ENCODE measurements around the gene EXT2. TPM values are rescaled to one million over a fixed set of nuclear protein-coding genes. Genes with fewer than 3 reads are reported as not detected.

Gene EXT2
- total and polyA plus RNA-seq, 4 experiments from 2014 or later: 28.2 to 48.5 (median 35.7) TPM

GRCh38 chr11:44257338-44258189 is 162.1 kb downstream of the EXT2 start:
- Mint-ChIP-seq H3K4me1 (peaks cover 22 to 46% (median 31%) of the 10 kb centered on the region in 4 donors), H3K27me3 (no peaks in the 10 kb centered on the region), H3K36me3 (peaks cover 4 to 7% of the 10 kb centered on the region in 2 donors), H3K4me3 (peak overlapping the region in 7 of 8 donors; percentile 26 to 78 (median 61)), H3K9me3 (peaks cover 0 to 16% (median 9%) of the 10 kb centered on the region in 8 donors), H3K27ac (peak overlapping the region in 6 of 7 donors; percentile 3 to 84 (median 78))
- H3K9me3 ChIP-seq (ENCODE audit: control insufficient read depth in 1 of 2, low read length in 2 of 2): no peaks in the 10 kb centered on the region
- no peaks in the 10 kb centered on the region for H3K36me3 ChIP-seq (ENCODE audit: insufficient read depth, low read length)
- POLR2A ChIA-PET (ENCODE audit: partially characterized antibody): no interaction called here
- no peak for DNase-seq
- intact Hi-C loops (cut with micrococcal nuclease): no loop called here
- no peaks in the 10 kb centered on the region for H3K27me3 ChIP-seq (ENCODE audit: insufficient read depth, low read length)
- H3K27ac ChIP-seq (ENCODE audit: low read depth, low read length): no peak overlapping the region
- CTCF ChIA-PET (ENCODE audit: partially characterized antibody): interaction anchor here (1.8 kb wide), 1 partner anchor 32 kb away, joined by 4 read pairs; no protein-coding TSS in a partner anchor
- H3K4me1 ChIP-seq (ENCODE audit: insufficient read depth, low read length): peaks cover 32% of the 10 kb centered on the region
- no peak overlapping the region for H3K4me3 ChIP-seq (ENCODE audit: low read length in 2 of 2)

- no peak overlapping the region for H3K4me3 ChIP-seq (ENCODE audit: low read length in 2 of 2)
- no peaks in the 10 kb centered on the region for H3K27me3 Mint-ChIP-seq
- intact Hi-C loops (cut with micrococcal nuclease): no loop called here
- H3K27me3 ChIP-seq (ENCODE audit: insufficient read depth, low read length): no peaks in the 10 kb centered on the region
- ChIA-PET CTCF (ENCODE audit: partially characterized antibody) (interaction anchor here (1.8 kb wide), 1 partner anchor 31 kb away, joined by 4 read pairs; no protein-coding TSS in a partner anchor), POLR2A (ENCODE audit: partially characterized antibody) (no interaction called here)
- H3K27ac Mint-ChIP-seq: peak overlapping the region in 1 of 7 donors; percentile 11
- H3K9me3 Mint-ChIP-seq: peaks cover 0 to 10% (median 3%) of the 10 kb centered on the region in 8 donors
- peaks cover 0 to under 1% of the 10 kb centered on the region in 2 donors for H3K36me3 Mint-ChIP-seq
- H3K4me3 Mint-ChIP-seq: no peak overlapping the region
- no peak overlapping the region for H3K27ac ChIP-seq (ENCODE audit: low read depth, low read length)
- H3K36me3 ChIP-seq (ENCODE audit: insufficient read depth, low read length): no peaks in the 10 kb centered on the region
- peaks cover 22 to 46% (median 31%) of the 10 kb centered on the region in 4 donors for H3K4me1 Mint-ChIP-seq
- DNase-seq: no peak
- H3K4me1 ChIP-seq (ENCODE audit: insufficient read depth, low read length): peaks cover 32% of the 10 kb centered on the region
- H3K9me3 ChIP-seq (ENCODE audit: control insufficient read depth in 1 of 2, low read length in 2 of 2): no peaks in the 10 kb centered on the region
Observed at GRCh38 chr11:44258190-44258489, 162.7 kb downstream of the EXT2 start.

GRCh38 chr11:44258839-44259420 is 163.5 kb downstream of the EXT2 start:
- CTCF ChIA-PET (ENCODE audit: partially characterized antibody): interaction anchor here (1.8 kb wide), 1 partner anchor 30 kb away, joined by 4 read pairs; no protein-coding TSS in a partner anchor
- intact Hi-C loops (cut with micrococcal nuclease): no loop called here

GRCh38 chr11:44260081-44260480 is 164.6 kb downstream of the EXT2 start:
- ChIA-PET POLR2A (ENCODE audit: partially characterized antibody) (no interaction called here), CTCF (ENCODE audit: partially characterized antibody) (no interaction called here)
- H3K36me3 ChIP-seq (ENCODE audit: insufficient read depth, low read length): no peaks in the 10 kb centered on the region
- no peak overlapping the region for H3K4me3 ChIP-seq (ENCODE audit: low read length in 2 of 2)
- peaks cover 0 to 2% of the 10 kb centered on the region in 2 donors for H3K27me3 Mint-ChIP-seq
- no peaks in the 10 kb centered on the region for H3K27me3 ChIP-seq (ENCODE audit: insufficient read depth, low read length)
- H3K27ac Mint-ChIP-seq: no peak overlapping the region
- H3K4me1 ChIP-seq (ENCODE audit: insufficient read depth, low read length): peaks cover 32% of the 10 kb centered on the region
- H3K4me3 Mint-ChIP-seq: no peak overlapping the region
- H3K27ac ChIP-seq (ENCODE audit: low read depth, low read length): no peak overlapping the region
- no peaks in the 10 kb centered on the region for H3K9me3 Mint-ChIP-seq
- intact Hi-C loops (cut with micrococcal nuclease): no loop called here
- DNase-seq: no peak
- no peaks in the 10 kb centered on the region for H3K9me3 ChIP-seq (ENCODE audit: control insufficient read depth in 1 of 2, low read length in 2 of 2)
- H3K4me1 Mint-ChIP-seq: peaks cover 22 to 46% (median 31%) of the 10 kb centered on the region in 4 donors
- H3K36me3 Mint-ChIP-seq: no peaks in the 10 kb centered on the region

More at GRCh38 chr11:44258839-44259420, 163.5 kb downstream of the EXT2 start:
- no peaks in the 10 kb centered on the region for H3K36me3 Mint-ChIP-seq
- no peaks in the 10 kb centered on the region for H3K36me3 ChIP-seq (ENCODE audit: insufficient read depth, low read length)
- H3K9me3 ChIP-seq (ENCODE audit: control insufficient read depth in 1 of 2, low read length in 2 of 2): no peaks in the 10 kb centered on the region
- no peak for DNase-seq
- H3K27me3 Mint-ChIP-seq: peaks cover 0 to 2% of the 10 kb centered on the region in 2 donors
- no peaks in the 10 kb centered on the region for H3K27me3 ChIP-seq (ENCODE audit: insufficient read depth, low read length)
- no peak overlapping the region for H3K27ac ChIP-seq (ENCODE audit: low read depth, low read length)
- H3K4me3 ChIP-seq (ENCODE audit: low read length in 2 of 2): no peak overlapping the region
- peaks cover 22 to 46% (median 31%) of the 10 kb centered on the region in 4 donors for H3K4me1 Mint-ChIP-seq
- peak overlapping the region in 2 of 7 donors; percentile 12 to 68 for H3K27ac Mint-ChIP-seq
- POLR2A ChIA-PET (ENCODE audit: partially characterized antibody): no interaction called here
- H3K9me3 Mint-ChIP-seq: peaks cover 0 to 3% (median 0%) of the 10 kb centered on the region in 8 donors
- peak overlapping the region in 1 of 8 donors; percentile 45 for H3K4me3 Mint-ChIP-seq
- peaks cover 32% of the 10 kb centered on the region for H3K4me1 ChIP-seq (ENCODE audit: insufficient read depth, low read length)

GRCh38 chr11:44261800-44262591 is 166.5 kb downstream of the EXT2 start:
- Histone ChIP-seq H3K27ac (ENCODE audit: low read depth, low read length) (no peak overlapping the region), H3K36me3 (ENCODE audit: insufficient read depth, low read length) (no peaks in the 10 kb centered on the region), H3K27me3 (ENCODE audit: insufficient read depth, low read length) (no peaks in the 10 kb centered on the region), H3K4me1 (ENCODE audit: insufficient read depth, low read length) (peaks cover 24% of the 10 kb centered on the region), H3K9me3 (ENCODE audit: control insufficient read depth in 1 of 2, low read length in 2 of 2) (no peaks in the 10 kb centered on the region), H3K4me3 (ENCODE audit: low read length in 2 of 2) (no peak overlapping the region)
- peaks cover 13 to 32% (median 20%) of the 10 kb centered on the region in 4 donors for H3K4me1 Mint-ChIP-seq
- H3K9me3 Mint-ChIP-seq: no peaks in the 10 kb centered on the region
- intact Hi-C loops (cut with micrococcal nuclease): no loop called here
- no peaks in the 10 kb centered on the region for H3K36me3 Mint-ChIP-seq
- peak overlapping the region in 1 of 7 donors; percentile 12 for H3K27ac Mint-ChIP-seq
- DNase-seq: no peak
- no peak overlapping the region for H3K4me3 Mint-ChIP-seq
- POLR2A ChIA-PET (ENCODE audit: partially characterized antibody): no interaction called here
- peaks cover 2 to 4% of the 10 kb centered on the region in 2 donors for H3K27me3 Mint-ChIP-seq
- CTCF ChIA-PET (ENCODE audit: partially characterized antibody): interaction anchor here (1.0 kb wide), 1 partner anchor 168 kb away, joined by 3 read pairs; no protein-coding TSS in a partner anchor

- peaks cover 3 to 13% (median 4%) of the 10 kb centered on the region in 4 donors for H3K4me1 Mint-ChIP-seq
- H3K4me3 Mint-ChIP-seq: no peak overlapping the region
- intact Hi-C loops (cut with micrococcal nuclease): no loop called here
- DNase-seq: no peak
- no peaks in the 10 kb centered on the region for H3K9me3 Mint-ChIP-seq
- H3K36me3 ChIP-seq (ENCODE audit: insufficient read depth, low read length): no peaks in the 10 kb centered on the region
- H3K9me3 ChIP-seq (ENCODE audit: control insufficient read depth in 1 of 2, low read length in 2 of 2): no peaks in the 10 kb centered on the region
- H3K27me3 Mint-ChIP-seq: peaks cover 2 to 4% of the 10 kb centered on the region in 2 donors
- no peak overlapping the region for H3K4me3 ChIP-seq (ENCODE audit: low read length in 2 of 2)
- POLR2A ChIA-PET (ENCODE audit: partially characterized antibody): no interaction called here
- CTCF ChIA-PET (ENCODE audit: partially characterized antibody): no interaction called here
- H3K4me1 ChIP-seq (ENCODE audit: insufficient read depth, low read length): peaks cover 5% of the 10 kb centered on the region
- no peaks in the 10 kb centered on the region for H3K27me3 ChIP-seq (ENCODE audit: insufficient read depth, low read length)
- H3K27ac ChIP-seq (ENCODE audit: low read depth, low read length): no peak overlapping the region
- H3K27ac Mint-ChIP-seq: no peak overlapping the region
- H3K36me3 Mint-ChIP-seq: no peaks in the 10 kb centered on the region
Observed at GRCh38 chr11:44263738-44264437, 168.4 kb downstream of the EXT2 start.
